ENCODE data around the gene PER3.

Gene PER3

GRCh38 chr1:7810395-7810794 is 26.3 kb downstream of the PER3 start:
- ATAC-seq (ENCODE audit: insufficient read depth, low read depth) = no peak
- Histone ChIP-seq H3K27ac (ENCODE audit: low read length) (no peak overlapping the region), H3K36me3 (ENCODE audit: insufficient read depth, low read length) (no peaks in the 10 kb centered on the region), H3K79me2 (ENCODE audit: insufficient read depth, low read length) (no peaks in the 10 kb centered on the region), H3K4me2 (ENCODE audit: insufficient read depth, low read length) (no peak overlapping the region), H3K9me3 (ENCODE audit: insufficient read depth, low read length, severe bottlenecking) (peaks cover 12% of the 10 kb centered on the region), H3K4me1 (ENCODE audit: insufficient read depth, low read length) (no peaks in the 10 kb centered on the region), H3K9ac (ENCODE audit: low read depth, low read length) (no peak overlapping the region), H3K4me3 (ENCODE audit: low read depth in 1 of 2, low read length in 2 of 2) (no peak overlapping the region), H4K20me1 (ENCODE audit: insufficient read depth, low read length) (no peaks in the 10 kb centered on the region), H3K27me3 (ENCODE audit: insufficient read depth, low read length, poor library complexity) (no peaks in the 10 kb centered on the region), H2AFZ (ENCODE audit: low read depth, low read length) (no peak overlapping the region)
- no peak for DNase-seq
- TF ChIP-seq EZH2 (IDR thresholded peaks at IDR 0.05; ENCODE audit: borderline replicate concordance, low read depth, low read length, severe bottlenecking) (no peak), CTCF (IDR thresholded peaks at IDR 0.05; ENCODE audit: borderline replicate concordance, extremely low read depth, low read length, poor library complexity, severe bottlenecking) (no peak)

GRCh38 chr1:7811476-7811875 is 27.4 kb downstream of the PER3 start:
- no peak for TF ChIP-seq EZH2 (IDR thresholded peaks at IDR 0.05; ENCODE audit: borderline replicate concordance, low read depth, low read length, severe bottlenecking)
- TF ChIP-seq CTCF (IDR thresholded peaks at IDR 0.05; ENCODE audit: borderline replicate concordance, extremely low read depth, low read length, poor library complexity, severe bottlenecking) = no peak
- H3K4me1 ChIP-seq (ENCODE audit: insufficient read depth, low read length) = no peaks in the 10 kb centered on the region
- H3K4me3 ChIP-seq (ENCODE audit: low read depth in 1 of 2, low read length in 2 of 2) = no peak overlapping the region
- H3K9ac ChIP-seq (ENCODE audit: low read depth, low read length) = no peak overlapping the region
- no peaks in the 10 kb centered on the region for H3K27me3 ChIP-seq (ENCODE audit: insufficient read depth, low read length, poor library complexity)
- no peak overlapping the region for H3K4me2 ChIP-seq (ENCODE audit: insufficient read depth, low read length)
- no peak overlapping the region for H2AFZ ChIP-seq (ENCODE audit: low read depth, low read length)
- H3K9me3 ChIP-seq (ENCODE audit: insufficient read depth, low read length, severe bottlenecking) = peaks cover 12% of the 10 kb centered on the region
- H3K36me3 ChIP-seq (ENCODE audit: insufficient read depth, low read length) = no peaks in the 10 kb centered on the region
- H3K27ac ChIP-seq (ENCODE audit: low read length) = no peak overlapping the region
- H4K20me1 ChIP-seq (ENCODE audit: insufficient read depth, low read length) = no peaks in the 10 kb centered on the region
- no peaks in the 10 kb centered on the region for H3K79me2 ChIP-seq (ENCODE audit: insufficient read depth, low read length)
- DNase-seq = no peak
- ATAC-seq (ENCODE audit: insufficient read depth, low read depth) = no peak

- Histone ChIP-seq H3K27ac (ENCODE audit: low read length) (no peak overlapping the region), H3K36me3 (ENCODE audit: insufficient read depth, low read length) (no peaks in the 10 kb centered on the region), H3K4me1 (ENCODE audit: insufficient read depth, low read length) (no peaks in the 10 kb centered on the region), H3K27me3 (ENCODE audit: insufficient read depth, low read length, poor library complexity) (no peaks in the 10 kb centered on the region), H3K79me2 (ENCODE audit: insufficient read depth, low read length) (no peaks in the 10 kb centered on the region), H2AFZ (ENCODE audit: low read depth, low read length) (no peak overlapping the region), H4K20me1 (ENCODE audit: insufficient read depth, low read length) (no peaks in the 10 kb centered on the region), H3K9me3 (ENCODE audit: insufficient read depth, low read length, severe bottlenecking) (peaks cover 12% of the 10 kb centered on the region), H3K4me2 (ENCODE audit: insufficient read depth, low read length) (no peak overlapping the region), H3K9ac (ENCODE audit: low read depth, low read length) (no peak overlapping the region), H3K4me3 (ENCODE audit: low read depth in 1 of 2, low read length in 2 of 2) (no peak overlapping the region)
- no peak for DNase-seq
- ATAC-seq (ENCODE audit: insufficient read depth, low read depth) = no peak
- no peak for TF ChIP-seq EZH2 (IDR thresholded peaks at IDR 0.05; ENCODE audit: borderline replicate concordance, low read depth, low read length, severe bottlenecking)
- no peak for TF ChIP-seq CTCF (IDR thresholded peaks at IDR 0.05; ENCODE audit: borderline replicate concordance, extremely low read depth, low read length, poor library complexity, severe bottlenecking)
These were observed 29.7 kb downstream of the PER3 start for GRCh38 chr1:7813677-7814373.
